Testis (tissue), 3 donors: Measurements from ENCODE around the gene ATP8A1. TPM values are rescaled to one million over a fixed set of nuclear protein-coding genes. Genes with fewer than 3 reads are reported as not detected.
A peak's percentile ranks its signal among the peaks of the same experiment; 100 is the strongest.

Source experiments
- DNase-seq: peaks from one replicate; pipeline ENCODE4 v3.0.0-alpha.2; 2019
- H3K27ac ChIP-seq, 2 donors: fragments of 200-600 bp; sonication (generic); one replicate each; pipeline ENCODE4 v1.5.1; 2019
- H3K27me3 ChIP-seq: fragments of 200-600 bp; sonication (generic); one replicate; pipeline ENCODE4 v1.5.1; 2019
- H3K36me3 ChIP-seq: fragments of 200-600 bp; sonication (generic); one replicate; pipeline ENCODE4 v1.5.1; 2017; ENCODE audit warnings: low read depth; ENCODE audit errors: missing control alignments
- H3K4me1 ChIP-seq: fragments of 200-600 bp; sonication (generic); one replicate; pipeline ENCODE4 v1.5.1; 2019
- H3K4me3 ChIP-seq, 2 donors: fragments of 200-600 bp; sonication (generic); one replicate each; pipeline ENCODE4 v1.5.1; 2017 to 2019
- H3K9me3 ChIP-seq: fragments of 200-600 bp; sonication (generic); one replicate; pipeline ENCODE4 v1.5.1; 2017
- POLR2A ChIP-seq: fragments of 450-650 bp; IDR thresholded peaks from one replicate; pipeline ENCODE4 v1.6.1; 2017; ENCODE audit warnings: antibody characterized with exemption, mild to moderate bottlenecking, moderate library complexity
- WGBS, 2 donors: methylation state at CpG; one replicate each; pipeline ENCODE4 v1.1.5; 2018; 5-methylcytosine and 5-hydroxymethylcytosine counted together
- intact Hi-C: fragments of 100-400 bp; cut with DNase I; formaldehyde crosslinking; loops from one replicate; pipeline ENCODE4 v1.15.1; 2023; ENCODE audit warnings: low total_unique reads
- polyA plus RNA-seq: library from polyadenylated mRNA; stranded (reverse); fragments of 350-450 nt; fragmentation: Illumina TruSeq; extraction: RNeasy Lipid Tissue Mini Kit (QIAGEN cat#74804); gene quantifications from one replicate; pipeline ENCODE4 v1.2.3, GENCODE V29; 2014; ENCODE audit warnings: low read depth, low replicate concordance; ENCODE audit not compliant: insufficient read depth
- total RNA-seq, 2 donors: library from RNA; depleted of rRNA; stranded (reverse); fragments of >200 nt; gene quantifications; one replicate each; pipeline ENCODE4 v1.2.3, GENCODE V29; 2016
- TF ChIP-seq, protein P1 (sequence below), 3 experiments: fragments of 450-650 bp in 2 of 3; fragments of 200-600 bp in 1 of 3; sonication (generic) in 1 of 3; IDR thresholded peaks; one replicate each; pipeline ENCODE4 v1.5.1; 2016 to 2019; ENCODE audit warnings: antibody characterized with exemption in 3 of 3, mild to moderate bottlenecking in 2 of 3, moderate library complexity in 1 of 3

Gene ATP8A1
- total and polyA plus RNA-seq, 3 donors from 2014 or later = 5.5 to 32.5 (median 18.8) TPM

GRCh38 chr4:42404001-42404400, 252.9 kb downstream of the ATP8A1 start:
- TF ChIP-seq, protein P1, sequence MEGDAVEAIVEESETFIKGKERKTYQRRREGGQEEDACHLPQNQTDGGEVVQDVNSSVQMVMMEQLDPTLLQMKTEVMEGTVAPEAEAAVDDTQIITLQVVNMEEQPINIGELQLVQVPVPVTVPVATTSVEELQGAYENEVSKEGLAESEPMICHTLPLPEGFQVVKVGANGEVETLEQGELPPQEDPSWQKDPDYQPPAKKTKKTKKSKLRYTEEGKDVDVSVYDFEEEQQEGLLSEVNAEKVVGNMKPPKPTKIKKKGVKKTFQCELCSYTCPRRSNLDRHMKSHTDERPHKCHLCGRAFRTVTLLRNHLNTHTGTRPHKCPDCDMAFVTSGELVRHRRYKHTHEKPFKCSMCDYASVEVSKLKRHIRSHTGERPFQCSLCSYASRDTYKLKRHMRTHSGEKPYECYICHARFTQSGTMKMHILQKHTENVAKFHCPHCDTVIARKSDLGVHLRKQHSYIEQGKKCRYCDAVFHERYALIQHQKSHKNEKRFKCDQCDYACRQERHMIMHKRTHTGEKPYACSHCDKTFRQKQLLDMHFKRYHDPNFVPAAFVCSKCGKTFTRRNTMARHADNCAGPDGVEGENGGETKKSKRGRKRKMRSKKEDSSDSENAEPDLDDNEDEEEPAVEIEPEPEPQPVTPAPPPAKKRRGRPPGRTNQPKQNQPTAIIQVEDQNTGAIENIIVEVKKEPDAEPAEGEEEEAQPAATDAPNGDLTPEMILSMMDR (IDR thresholded peaks at IDR 0.05) = no peak
- TF ChIP-seq POLR2A = no peak
- no peaks in the 10 kb centered on the region for H3K36me3 ChIP-seq
- no peaks in the 10 kb centered on the region for H3K4me1 ChIP-seq
- no peaks in the 10 kb centered on the region for H3K27me3 ChIP-seq
- 80 to 89% methylated on average over 6 of the region's 6 CpGs for WGBS, 2 donors
- no peak overlapping the region for H3K4me3 ChIP-seq
- DNase-seq = no peak
- intact Hi-C loops = no loop called here
- no peaks in the 10 kb centered on the region for H3K9me3 ChIP-seq
- H3K27ac ChIP-seq = no peak overlapping the region

DNA sequence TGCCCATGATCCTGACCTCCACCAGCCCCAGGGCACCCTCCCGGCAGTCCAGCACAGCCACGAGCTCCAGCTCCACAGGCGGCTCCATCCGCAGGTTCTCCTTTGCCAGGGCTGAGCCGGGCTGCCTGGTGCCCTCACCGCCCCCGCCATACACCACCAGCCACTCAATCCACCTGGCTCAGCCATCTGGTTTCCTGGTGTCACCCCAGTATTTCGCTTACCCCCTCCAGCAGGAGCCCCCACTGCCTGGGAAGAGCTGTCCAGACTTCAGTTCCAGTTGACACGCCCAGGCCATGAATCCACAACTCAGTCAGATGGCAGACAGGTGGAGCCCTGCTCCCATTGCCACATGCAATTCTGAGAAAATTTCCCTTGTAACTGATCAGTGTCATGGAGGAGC, 255.7 kb downstream of the ATP8A1 start:
- no peak for DNase-seq
- Histone ChIP-seq H3K27me3 (no peaks in the 10 kb centered on the region), H3K4me3 (no peak overlapping the region), H3K4me1 (peaks cover 6% of the 10 kb centered on the region), H3K9me3 (no peaks in the 10 kb centered on the region), H3K36me3 (no peaks in the 10 kb centered on the region), H3K27ac (no peak overlapping the region)
- WGBS, 2 donors = 56 to 74% methylated on average over 9 of the region's 9 CpGs
- intact Hi-C loops = no loop called here
- TF ChIP-seq, protein P1 (IDR thresholded peaks at IDR 0.05) = no peak
- no peak for TF ChIP-seq POLR2A

DNA sequence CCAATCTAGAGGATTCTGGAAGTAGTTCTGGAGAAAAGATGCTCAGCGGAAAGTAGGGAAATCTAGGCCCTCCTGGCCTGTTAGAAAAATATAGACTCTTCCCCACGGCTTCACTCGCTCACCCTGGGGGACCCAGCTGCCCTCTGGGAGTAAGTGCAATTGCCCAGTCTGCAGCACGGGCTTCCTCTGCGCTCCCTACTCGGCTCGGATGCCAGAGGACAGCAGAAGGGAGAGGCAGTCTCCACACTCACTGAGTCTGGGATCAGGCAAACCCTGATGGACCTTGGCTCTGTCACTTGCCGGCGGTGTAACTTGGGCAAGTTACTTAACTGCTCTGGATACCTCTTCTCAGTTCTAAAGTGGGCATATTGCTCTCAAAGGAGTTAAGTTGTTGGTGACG, 257.5 kb downstream of the ATP8A1 start:
- H3K4me1 ChIP-seq = peaks cover 6% of the 10 kb centered on the region

GRCh38 chr4:42398871-42399331, 258.0 kb downstream of the ATP8A1 start:
- H3K4me3 ChIP-seq = peak overlapping the region in 1 of 2 donors; percentile 46
- no peak for DNase-seq
- H3K27me3 ChIP-seq = no peaks in the 10 kb centered on the region
- H3K4me1 ChIP-seq = peaks cover 6% of the 10 kb centered on the region
- no peaks in the 10 kb centered on the region for H3K36me3 ChIP-seq
- intact Hi-C loops = no loop called here
- H3K9me3 ChIP-seq = no peaks in the 10 kb centered on the region
- TF ChIP-seq, protein P1 (IDR thresholded peaks at IDR 0.05) = no peak
- no peak for TF ChIP-seq POLR2A
- H3K27ac ChIP-seq = no peak overlapping the region
- WGBS, 2 donors = 13 to 18% methylated on average over 21 to 24 of the region's 24 CpGs

More for the DNA sequence above, 257.5 kb downstream of the ATP8A1 start:
- no peak for TF ChIP-seq POLR2A
- TF ChIP-seq, protein P1 (IDR thresholded peaks at IDR 0.05) = no peak
- H3K4me3 ChIP-seq = no peak overlapping the region
- 18 to 39% methylated on average over 5 to 10 of the region's 10 CpGs for WGBS, 2 donors
- no peaks in the 10 kb centered on the region for H3K36me3 ChIP-seq
- H3K27ac ChIP-seq = no peak overlapping the region
- H3K9me3 ChIP-seq = no peaks in the 10 kb centered on the region
- no peak for DNase-seq
- no peaks in the 10 kb centered on the region for H3K27me3 ChIP-seq
- intact Hi-C loops = no loop called here

DNA sequence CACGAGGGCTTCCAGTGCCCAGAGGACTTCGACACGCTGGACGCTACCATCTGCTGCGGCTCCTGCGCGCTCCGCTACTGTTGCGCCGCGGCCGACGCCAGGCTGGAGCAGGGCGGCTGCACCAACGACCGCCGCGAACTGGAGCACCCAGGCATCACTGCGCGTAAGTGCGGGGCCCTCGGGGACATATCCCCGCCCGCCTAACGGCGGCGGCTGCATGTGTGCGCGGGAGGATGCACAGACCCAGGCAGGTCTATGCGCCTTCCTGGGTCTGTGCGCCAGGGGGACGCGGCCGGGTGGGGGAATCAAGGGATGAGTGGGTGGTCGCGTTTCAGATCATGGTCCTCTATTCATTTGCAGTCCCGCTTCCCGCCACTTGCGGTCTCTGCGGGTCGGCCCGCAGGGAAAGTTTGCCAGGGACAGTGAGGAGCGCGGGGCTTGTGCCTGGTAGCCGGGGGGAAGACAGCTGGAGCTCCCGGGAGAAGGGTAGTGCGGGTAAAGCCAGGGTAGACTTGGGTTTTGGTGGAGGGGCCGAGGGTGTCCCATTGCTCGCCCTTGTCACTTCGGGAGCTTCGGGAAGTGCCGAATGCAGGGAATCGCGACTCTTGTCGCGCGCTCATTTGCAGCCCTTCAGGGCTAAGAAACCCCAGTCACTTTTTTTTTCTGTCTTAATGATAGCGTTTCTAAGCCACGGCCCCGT, 258.6 kb downstream of the ATP8A1 start:
- Histone ChIP-seq H3K27me3 (no peaks in the 10 kb centered on the region), H3K36me3 (no peaks in the 10 kb centered on the region), H3K27ac (no peak overlapping the region), H3K9me3 (no peaks in the 10 kb centered on the region), H3K4me3 (peak overlapping the region; percentile 44 to 46), H3K4me1 (peaks cover 6% of the 10 kb centered on the region)
- TF ChIP-seq, protein P1 (IDR thresholded peaks at IDR 0.05) = no peak
- no peak for TF ChIP-seq POLR2A
- intact Hi-C loops = no loop called here
- no peak for DNase-seq
- 2% methylated on average over 41 to 58 of the region's 60 CpGs for WGBS, 2 donors
